Nephron (organoid): Measurements from ENCODE around the gene MRAS.

Source experiments
- H3K27ac Mint-ChIP-seq, 3 experiments: 2 replicates each; pipeline ENCODE4 v1.8.0; 2020; ENCODE audit warnings: mixed read lengths in 3 of 3, mild to moderate bottlenecking in 2 of 3, moderate library complexity in 1 of 3
- H3K27me3 Mint-ChIP-seq: 2 replicates; pipeline ENCODE4 v1.8.0; 2021; ENCODE audit warnings: low read depth, mild to moderate bottlenecking, moderate library complexity, mixed read lengths
- H3K36me3 Mint-ChIP-seq: 2 replicates; pipeline ENCODE4 v1.8.0; 2020; ENCODE audit warnings: low read depth, mixed read lengths
- H3K4me1 Mint-ChIP-seq: 2 replicates; pipeline ENCODE4 v1.8.0; 2020; ENCODE audit warnings: mixed read lengths
- H3K4me3 Mint-ChIP-seq, 3 experiments: 2 replicates each; pipeline ENCODE4 v1.8.0; 2020; ENCODE audit warnings: mild to moderate bottlenecking in 3 of 3, mixed read lengths in 3 of 3, moderate library complexity in 2 of 3
- H3K9me3 Mint-ChIP-seq: 2 replicates; pipeline ENCODE4 v1.8.0; 2020; ENCODE audit warnings: mixed read lengths
- CTCF ChIP-seq, 3 experiments: fragments of 200-600 bp; sonication (generic); IDR thresholded peaks; one replicate each; pipeline ENCODE4 v1.5.0; 2021; ENCODE audit warnings: antibody characterized with exemption in 3 of 3; ENCODE audit not compliant: unreplicated experiment in 3 of 3

Gene MRAS

GRCh38 chr3:138439646-138440045 lies 91.3 kb downstream of the MRAS start:
- Mint-ChIP-seq H3K36me3 (no peaks in the 10 kb centered on the region), H3K27ac (no peak overlapping the region), H3K4me1 (peaks cover 27% of the 10 kb centered on the region), H3K27me3 (peaks cover 66% of the 10 kb centered on the region), H3K4me3 (no peak overlapping the region), H3K9me3 (no peaks in the 10 kb centered on the region)
- no peak for TF ChIP-seq CTCF (IDR thresholded peaks at IDR 0.05; ENCODE audit: unreplicated experiment in 3 of 3)

GRCh38 chr3:138440121-138440521 lies 91.7 kb downstream of the MRAS start:
- no peak overlapping the region for H3K4me3 Mint-ChIP-seq
- peaks cover 27% of the 10 kb centered on the region for H3K4me1 Mint-ChIP-seq
- no peak for TF ChIP-seq CTCF (IDR thresholded peaks at IDR 0.05; ENCODE audit: unreplicated experiment in 3 of 3)
- H3K27me3 Mint-ChIP-seq, result peaks cover 62% of the 10 kb centered on the region
- no peaks in the 10 kb centered on the region for H3K9me3 Mint-ChIP-seq
- H3K27ac Mint-ChIP-seq, result no peak overlapping the region
- H3K36me3 Mint-ChIP-seq, result no peaks in the 10 kb centered on the region

GRCh38 chr3:138440596-138440995 lies 92.2 kb downstream of the MRAS start:
- TF ChIP-seq CTCF (IDR thresholded peaks at IDR 0.05; ENCODE audit: unreplicated experiment in 3 of 3), result no peak
- Mint-ChIP-seq H3K27ac (no peak overlapping the region), H3K4me1 (peaks cover 27% of the 10 kb centered on the region), H3K27me3 (peaks cover 60% of the 10 kb centered on the region), H3K9me3 (no peaks in the 10 kb centered on the region), H3K36me3 (no peaks in the 10 kb centered on the region), H3K4me3 (no peak overlapping the region)

GRCh38 chr3:138441256-138441655 lies 92.9 kb downstream of the MRAS start:
- no peak overlapping the region for H3K4me3 Mint-ChIP-seq
- H3K9me3 Mint-ChIP-seq, result no peaks in the 10 kb centered on the region
- no peak for TF ChIP-seq CTCF (IDR thresholded peaks at IDR 0.05; ENCODE audit: unreplicated experiment in 3 of 3)
- H3K4me1 Mint-ChIP-seq, result peaks cover 23% of the 10 kb centered on the region
- H3K27me3 Mint-ChIP-seq, result peaks cover 56% of the 10 kb centered on the region
- no peaks in the 10 kb centered on the region for H3K36me3 Mint-ChIP-seq
- H3K27ac Mint-ChIP-seq, result no peak overlapping the region

- Mint-ChIP-seq H3K4me1 (peaks cover 21% of the 10 kb centered on the region), H3K36me3 (no peaks in the 10 kb centered on the region), H3K9me3 (no peaks in the 10 kb centered on the region)
Measured at GRCh38 chr3:138441742-138442141, 93.4 kb downstream of the MRAS start.

More at GRCh38 chr3:138441742-138442141, 93.4 kb downstream of the MRAS start:
- no peak for TF ChIP-seq CTCF (IDR thresholded peaks at IDR 0.05; ENCODE audit: unreplicated experiment in 3 of 3)
- Mint-ChIP-seq H3K27me3 (peaks cover 51% of the 10 kb centered on the region), H3K27ac (no peak overlapping the region), H3K4me3 (no peak overlapping the region)
